DOHH2 (cell line): ENCODE measurements around the gene WRNIP1.

ENCODE experiments used
- H3F3A ChIP-seq: fragments of 200-600 bp; sonication (generic), shearing (Covaris generic); 2 replicates; pipeline ENCODE4 v1.6.0; 2016; ENCODE audit warnings: antibody characterized with exemption, mild to moderate bottlenecking; ENCODE audit not compliant: control insufficient read depth, insufficient read depth
- H3K27ac ChIP-seq: fragments of 200-600 bp; sonication (generic); 2 replicates; pipeline ENCODE4 v1.5.1; 2014; ENCODE audit warnings: low read depth, mild to moderate bottlenecking, low read length, moderate library complexity
- H3K27me3 ChIP-seq: fragments of 200-600 bp; sonication (generic); 2 replicates; pipeline ENCODE4 v1.6.1; 2014; ENCODE audit warnings: mild to moderate bottlenecking, low read length, mixed read lengths; ENCODE audit not compliant: control insufficient read depth
- H3K36me3 ChIP-seq: fragments of 200-600 bp; sonication (generic); 2 replicates; pipeline ENCODE4 v1.6.1; 2014; ENCODE audit warnings: mild to moderate bottlenecking, low read length, moderate library complexity, mixed read lengths; ENCODE audit not compliant: control insufficient read depth
- H3K4me1 ChIP-seq: fragments of 200-600 bp; sonication (generic); 2 replicates; pipeline ENCODE4 v1.6.1; 2014; ENCODE audit warnings: mild to moderate bottlenecking, low read length, mixed read lengths; ENCODE audit not compliant: control insufficient read depth
- H3K4me2 ChIP-seq: fragments of 200-600 bp; sonication (generic); 2 replicates; pipeline ENCODE4 v1.6.0; 2014; ENCODE audit warnings: mild to moderate bottlenecking, low read length, moderate library complexity
- H3K4me3 ChIP-seq: fragments of 200-600 bp; sonication (generic); 2 replicates; pipeline ENCODE4 v1.5.1; 2014; ENCODE audit warnings: mild to moderate bottlenecking, low read length, mixed read lengths
- H3K79me2 ChIP-seq: fragments of 200-600 bp; sonication (generic); 2 replicates; pipeline ENCODE4 v1.6.1; 2014; ENCODE audit warnings: mild to moderate bottlenecking, low read length, mixed read lengths; ENCODE audit not compliant: control insufficient read depth
- H3K9me2 ChIP-seq: fragments of 200-600 bp; sonication (generic); replicated peaks from 2 replicates; pipeline ENCODE4 v1.6.1; 2014; ENCODE audit warnings: mild to moderate bottlenecking, low read length, mixed read lengths; ENCODE audit not compliant: control insufficient read depth
- H3K9me3 ChIP-seq: fragments of 200-600 bp; sonication (generic); 2 replicates; pipeline ENCODE4 v1.6.1; 2014; ENCODE audit warnings: antibody characterized with exemption, low read length, mixed read lengths; ENCODE audit not compliant: control insufficient read depth, insufficient read depth
- H4K20me1 ChIP-seq: fragments of 200-600 bp; sonication (generic); 2 replicates; pipeline ENCODE4 v1.6.0; 2014; ENCODE audit warnings: low read depth, mild to moderate bottlenecking, antibody characterized with exemption, low read length, moderate library complexity; ENCODE audit not compliant: control insufficient read depth, insufficient read depth
- EZH2phosphoT487 ChIP-seq: fragments of 200-600 bp; sonication (generic); IDR thresholded peaks from 2 replicates; pipeline ENCODE4 v1.6.1; 2017; ENCODE audit warnings: borderline replicate concordance, mild to moderate bottlenecking, antibody characterized with exemption, low read length, moderate library complexity, mixed read lengths
- TF ChIP-seq, protein P1 (sequence below): fragments of 200-600 bp; sonication (generic); IDR thresholded peaks from one replicate; pipeline ENCODE4 v1.5.1; 2014; ENCODE audit warnings: antibody characterized with exemption, mild to moderate bottlenecking, low read depth, low read length; ENCODE audit not compliant: poor library complexity, severe bottlenecking

Gene WRNIP1

GRCh38 chr6:2763876-2764540, 1.2 kb upstream of the WRNIP1 start:
- H3K36me3 ChIP-seq = peaks cover 30% of the 10 kb centered on the region
- H3K9me3 ChIP-seq = peaks cover 8% of the 10 kb centered on the region; the same call in 1 of the 2 replicates
- H3F3A ChIP-seq = peaks cover 6% of the 10 kb centered on the region; the same call in 1 of the 2 replicates
- peak overlapping the region; percentile 83 for H3K4me2 ChIP-seq
- peak overlapping the region; percentile 77 for H3K4me3 ChIP-seq
- peak overlapping the region; percentile 78 for H3K27ac ChIP-seq
- H3K4me1 ChIP-seq = peaks cover 30% of the 10 kb centered on the region
- H3K9me2 ChIP-seq = no peaks in the 10 kb centered on the region
- H3K79me2 ChIP-seq = peaks cover 36% of the 10 kb centered on the region
- peaks cover 26% of the 10 kb centered on the region for H4K20me1 ChIP-seq
- TF ChIP-seq, protein P1, sequence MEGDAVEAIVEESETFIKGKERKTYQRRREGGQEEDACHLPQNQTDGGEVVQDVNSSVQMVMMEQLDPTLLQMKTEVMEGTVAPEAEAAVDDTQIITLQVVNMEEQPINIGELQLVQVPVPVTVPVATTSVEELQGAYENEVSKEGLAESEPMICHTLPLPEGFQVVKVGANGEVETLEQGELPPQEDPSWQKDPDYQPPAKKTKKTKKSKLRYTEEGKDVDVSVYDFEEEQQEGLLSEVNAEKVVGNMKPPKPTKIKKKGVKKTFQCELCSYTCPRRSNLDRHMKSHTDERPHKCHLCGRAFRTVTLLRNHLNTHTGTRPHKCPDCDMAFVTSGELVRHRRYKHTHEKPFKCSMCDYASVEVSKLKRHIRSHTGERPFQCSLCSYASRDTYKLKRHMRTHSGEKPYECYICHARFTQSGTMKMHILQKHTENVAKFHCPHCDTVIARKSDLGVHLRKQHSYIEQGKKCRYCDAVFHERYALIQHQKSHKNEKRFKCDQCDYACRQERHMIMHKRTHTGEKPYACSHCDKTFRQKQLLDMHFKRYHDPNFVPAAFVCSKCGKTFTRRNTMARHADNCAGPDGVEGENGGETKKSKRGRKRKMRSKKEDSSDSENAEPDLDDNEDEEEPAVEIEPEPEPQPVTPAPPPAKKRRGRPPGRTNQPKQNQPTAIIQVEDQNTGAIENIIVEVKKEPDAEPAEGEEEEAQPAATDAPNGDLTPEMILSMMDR = no peak
- TF ChIP-seq EZH2phosphoT487 = no peak
- H3K27me3 ChIP-seq = no peaks in the 10 kb centered on the region

- Histone ChIP-seq H4K20me1 (peaks cover 28% of the 10 kb centered on the region), H3K27me3 (no peaks in the 10 kb centered on the region), H3K27ac (peak overlapping the region; percentile 78), H3K79me2 (peaks cover 43% of the 10 kb centered on the region), H3K4me2 (peak overlapping the region; percentile 83), H3F3A (peaks cover 6% of the 10 kb centered on the region; the same call in 1 of the 2 replicates), H3K4me1 (peaks cover 31% of the 10 kb centered on the region), H3K36me3 (peaks cover 34% of the 10 kb centered on the region), H3K4me3 (peak overlapping the region; percentile 77), H3K9me3 (peaks cover 8% of the 10 kb centered on the region; the same call in 1 of the 2 replicates), H3K9me2 (no peaks in the 10 kb centered on the region)
- TF ChIP-seq, protein P1 = no peak
- TF ChIP-seq EZH2phosphoT487 = no peak
Measured at GRCh38 chr6:2764610-2765165, 505 bp upstream of the WRNIP1 start.

- H3F3A ChIP-seq = peaks cover 6% of the 10 kb centered on the region; the same call in 1 of the 2 replicates
- H3K79me2 ChIP-seq = peaks cover 58% of the 10 kb centered on the region
- TF ChIP-seq, protein P1 = no peak
- 0 out of 2 replicates have a peak, but pooled peaks have one; percentile 9 for TF ChIP-seq EZH2phosphoT487
- peaks cover 8% of the 10 kb centered on the region; the same call in 1 of the 2 replicates for H3K9me3 ChIP-seq
- H3K4me1 ChIP-seq = peaks cover 34% of the 10 kb centered on the region
- H3K4me3 ChIP-seq = peak overlapping the region; percentile 99
- no peaks in the 10 kb centered on the region for H3K27me3 ChIP-seq
- no peaks in the 10 kb centered on the region for H3K9me2 ChIP-seq
- H4K20me1 ChIP-seq = peaks cover 34% of the 10 kb centered on the region
- H3K4me2 ChIP-seq = peak overlapping the region; percentile 97
- peak overlapping the region; percentile 74 for H3K27ac ChIP-seq
- peaks cover 48% of the 10 kb centered on the region for H3K36me3 ChIP-seq
Measured at GRCh38 chr6:2765896-2766766, 938 bp downstream of the WRNIP1 start.
